B cell (primary cell): ENCODE data around the gene CCDC179.

Source experiments
- EZH2 ChIP-seq: IDR thresholded peaks from 2 replicates; pipeline ENCODE4 v1.6.1; 2012; ENCODE audit warnings: borderline replicate concordance, low read depth, mild to moderate bottlenecking, moderate library complexity, low read length; ENCODE audit not compliant: insufficient read depth, poor library complexity, severe bottlenecking
- TF ChIP-seq, protein P1 (sequence below): fragments of 200-600 bp; IDR thresholded peaks from one replicate; pipeline ENCODE4 v1.8.0; 2022; ENCODE audit warnings: antibody characterized with exemption, mild to moderate bottlenecking

- TF ChIP-seq, protein P1, sequence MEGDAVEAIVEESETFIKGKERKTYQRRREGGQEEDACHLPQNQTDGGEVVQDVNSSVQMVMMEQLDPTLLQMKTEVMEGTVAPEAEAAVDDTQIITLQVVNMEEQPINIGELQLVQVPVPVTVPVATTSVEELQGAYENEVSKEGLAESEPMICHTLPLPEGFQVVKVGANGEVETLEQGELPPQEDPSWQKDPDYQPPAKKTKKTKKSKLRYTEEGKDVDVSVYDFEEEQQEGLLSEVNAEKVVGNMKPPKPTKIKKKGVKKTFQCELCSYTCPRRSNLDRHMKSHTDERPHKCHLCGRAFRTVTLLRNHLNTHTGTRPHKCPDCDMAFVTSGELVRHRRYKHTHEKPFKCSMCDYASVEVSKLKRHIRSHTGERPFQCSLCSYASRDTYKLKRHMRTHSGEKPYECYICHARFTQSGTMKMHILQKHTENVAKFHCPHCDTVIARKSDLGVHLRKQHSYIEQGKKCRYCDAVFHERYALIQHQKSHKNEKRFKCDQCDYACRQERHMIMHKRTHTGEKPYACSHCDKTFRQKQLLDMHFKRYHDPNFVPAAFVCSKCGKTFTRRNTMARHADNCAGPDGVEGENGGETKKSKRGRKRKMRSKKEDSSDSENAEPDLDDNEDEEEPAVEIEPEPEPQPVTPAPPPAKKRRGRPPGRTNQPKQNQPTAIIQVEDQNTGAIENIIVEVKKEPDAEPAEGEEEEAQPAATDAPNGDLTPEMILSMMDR: no peak
- no peak for TF ChIP-seq EZH2
Observed at GRCh38 chr11:22828373-22828772, 31.9 kb downstream of the CCDC179 start.
